IPS-18a (cell line): ENCODE measurements around the gene ANKS4B.
"Not testable (repeated sequence)": the region's sequence is repeated elsewhere in the genome, so short reads cannot be mapped to it uniquely, and the experiment has no call there.

ENCODE experiments used
- H3K27ac ChIP-seq: one replicate; pipeline ENCODE4 v1.5.1; 2013; ENCODE audit warnings: low read length
- H3K27me3 ChIP-seq: one replicate; pipeline ENCODE4 v1.6.1; 2013; ENCODE audit warnings: mild to moderate bottlenecking, low read length; ENCODE audit not compliant: control insufficient read depth, insufficient read depth
- H3K36me3 ChIP-seq: one replicate; pipeline ENCODE4 v1.6.1; 2013; ENCODE audit warnings: low read depth, low read length; ENCODE audit not compliant: control insufficient read depth
- H3K4me1 ChIP-seq: one replicate; pipeline ENCODE4 v1.6.1; 2013; ENCODE audit warnings: low read depth, low read length; ENCODE audit not compliant: control insufficient read depth
- H3K4me3 ChIP-seq: one replicate; pipeline ENCODE4 v1.5.1; 2013; ENCODE audit warnings: low read length
- H3K9ac ChIP-seq: one replicate; pipeline ENCODE4 v1.6.1; 2013; ENCODE audit warnings: mild to moderate bottlenecking, low read length, moderate library complexity
- H3K9me3 ChIP-seq: one replicate; pipeline ENCODE4 v1.6.1; 2013; ENCODE audit warnings: low read depth, low read length; ENCODE audit not compliant: control insufficient read depth

The ANKS4B gene

DNA sequence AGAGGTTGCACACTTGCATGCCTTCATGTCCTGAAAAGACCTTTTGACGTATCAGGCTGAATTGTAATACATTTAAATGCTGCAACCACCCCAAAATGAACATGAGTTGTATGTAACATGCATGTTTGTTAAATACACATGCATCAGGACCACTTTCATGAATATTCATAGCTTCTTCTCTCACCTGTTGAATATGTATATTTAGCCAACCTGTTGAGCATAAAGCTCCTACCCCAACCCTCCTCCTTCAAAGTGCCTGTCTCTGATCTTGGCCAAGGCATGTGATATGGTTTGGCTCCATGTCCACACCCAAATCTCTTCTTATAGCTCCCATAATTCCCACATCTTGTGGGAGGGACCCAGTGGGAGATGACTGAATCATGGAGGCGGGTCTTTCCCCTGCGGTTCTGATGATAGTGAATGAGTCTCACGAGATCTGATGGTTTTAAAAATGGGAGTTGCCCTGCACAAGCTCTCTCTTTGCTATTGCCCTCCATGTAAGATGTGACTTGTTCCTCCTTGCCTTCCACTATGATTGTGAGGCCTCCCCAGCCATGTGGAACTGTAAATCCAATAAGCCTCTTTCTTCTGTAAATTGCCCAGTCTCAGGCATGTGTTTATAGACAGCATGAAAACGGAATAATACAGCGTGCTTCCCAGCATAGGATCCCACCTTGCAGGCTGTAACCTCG is 48.3 kb downstream of the ANKS4B start:
- Histone ChIP-seq H3K9ac (no peak overlapping the region), H3K9me3 (no peaks in the 10 kb centered on the region), H3K27ac (no peak overlapping the region), H3K4me3 (no peak overlapping the region), H3K27me3 (peaks cover 31% of the 10 kb centered on the region), H3K4me1 (no peaks in the 10 kb centered on the region), H3K36me3 (no peaks in the 10 kb centered on the region)

- no peaks in the 10 kb centered on the region for H3K36me3 ChIP-seq
- H3K9ac ChIP-seq: peak overlapping the region; percentile 45
- H3K27me3 ChIP-seq: peaks cover 16% of the 10 kb centered on the region
- H3K27ac ChIP-seq: no peak overlapping the region
- peaks cover 10% of the 10 kb centered on the region for H3K4me1 ChIP-seq
- H3K9me3 ChIP-seq: no peaks in the 10 kb centered on the region
- peak overlapping the region; percentile 72 for H3K4me3 ChIP-seq
These were observed 50.2 kb downstream of the ANKS4B start for GRCh38 chr16:21283521-21284289.

DNA sequence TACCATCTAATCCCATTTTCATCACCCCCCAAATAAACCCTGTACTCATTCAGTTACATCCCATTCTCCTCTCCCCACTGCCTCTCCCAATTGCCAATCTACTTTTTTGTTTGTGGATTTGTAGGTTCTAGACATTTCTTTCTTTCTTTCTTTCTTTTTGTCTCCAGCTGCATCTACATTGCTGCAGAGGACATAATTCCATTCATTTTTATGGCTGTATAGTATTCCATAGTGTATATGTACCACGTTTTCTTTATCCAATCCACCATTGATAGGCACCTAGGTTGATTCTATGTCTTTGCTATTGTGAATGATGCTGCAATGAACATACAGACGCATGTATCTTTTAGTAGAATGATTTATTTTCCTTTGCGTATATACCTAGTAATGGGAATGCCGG is 50.9 kb downstream of the ANKS4B start:
- Histone ChIP-seq H3K4me1 (peaks cover 10% of the 10 kb centered on the region), H3K4me3 (peak overlapping the region; percentile 72), H3K27me3 (peaks cover 9% of the 10 kb centered on the region), H3K9me3 (peaks cover 6% of the 10 kb centered on the region), H3K36me3 (no peaks in the 10 kb centered on the region), H3K27ac (no peak overlapping the region), H3K9ac (no peak overlapping the region)

DNA sequence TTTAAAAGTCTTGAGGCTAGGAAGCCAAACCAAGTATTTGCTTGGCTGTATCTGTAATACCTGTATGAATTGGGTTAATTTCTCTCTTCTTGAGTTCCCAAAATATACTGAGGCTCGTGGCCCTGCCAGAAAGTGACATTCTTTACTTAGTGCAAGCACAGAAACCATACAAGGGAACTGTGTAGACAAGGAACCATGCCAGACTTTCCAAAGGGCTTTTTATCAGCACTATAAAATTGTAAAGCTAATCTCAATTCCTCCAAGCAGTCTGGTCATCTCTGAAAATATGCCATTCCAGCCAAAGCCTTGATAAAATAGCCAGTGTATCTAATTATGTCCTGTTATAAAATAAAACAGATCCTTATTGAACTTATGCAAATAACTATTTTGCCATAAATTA is 51.8 kb downstream of the ANKS4B start:
- Histone ChIP-seq H3K4me1 (peaks cover 10% of the 10 kb centered on the region), H3K27me3 (peaks cover 8% of the 10 kb centered on the region), H3K9me3 (peaks cover 10% of the 10 kb centered on the region), H3K36me3 (no peaks in the 10 kb centered on the region), H3K4me3 (no peak overlapping the region), H3K9ac (no peak overlapping the region), H3K27ac (no peak overlapping the region)

GRCh38 chr16:21289789-21290188 is 56.3 kb downstream of the ANKS4B start:
- not testable (repeated sequence) for H3K4me3 ChIP-seq, H3K4me1 ChIP-seq, H3K9ac ChIP-seq, H3K36me3 ChIP-seq, H3K27me3 ChIP-seq, H3K27ac ChIP-seq
- peaks cover 10% of the 10 kb centered on the region for H3K9me3 ChIP-seq

- H3K9me3 ChIP-seq: no peaks in the 10 kb centered on the region
- no peak overlapping the region for H3K27ac ChIP-seq
- no peaks in the 10 kb centered on the region for H3K36me3 ChIP-seq
- H3K9ac ChIP-seq: no peak overlapping the region
- H3K27me3 ChIP-seq: peaks cover 47% of the 10 kb centered on the region
- H3K4me1 ChIP-seq: peaks cover 8% of the 10 kb centered on the region
- peak overlapping the region; percentile 58 for H3K4me3 ChIP-seq
These were observed 67.0 kb downstream of the ANKS4B start for GRCh38 chr16:21300309-21301167.

GRCh38 chr16:21301168-21301894 is 67.8 kb downstream of the ANKS4B start:
- no peak overlapping the region for H3K9ac ChIP-seq
- peak overlapping the region; percentile 58 for H3K4me3 ChIP-seq
- H3K27ac ChIP-seq: no peak overlapping the region
- H3K27me3 ChIP-seq: peaks cover 55% of the 10 kb centered on the region
- H3K36me3 ChIP-seq: no peaks in the 10 kb centered on the region
- peaks cover 8% of the 10 kb centered on the region for H3K4me1 ChIP-seq
- no peaks in the 10 kb centered on the region for H3K9me3 ChIP-seq

DNA sequence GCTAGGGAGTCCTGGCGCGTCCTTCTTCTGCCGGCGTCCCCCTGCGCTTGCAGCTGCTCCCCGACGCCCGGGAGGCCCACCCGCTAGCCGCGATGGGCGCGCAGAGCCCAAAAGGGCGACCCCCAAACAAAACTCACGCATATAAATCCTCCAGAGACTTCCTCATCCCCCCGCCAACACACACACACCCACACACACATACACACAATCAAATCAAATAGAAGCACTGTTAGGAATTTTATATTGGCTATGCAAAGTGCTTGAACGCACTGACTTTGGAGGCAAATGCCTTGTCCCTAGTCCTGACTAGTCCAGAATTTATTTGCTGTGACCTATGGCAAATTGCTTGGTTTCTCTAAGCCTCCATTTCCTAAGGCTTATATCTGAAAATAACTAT is 68.4 kb downstream of the ANKS4B start:
- peaks cover 55% of the 10 kb centered on the region for H3K27me3 ChIP-seq
- peaks cover 8% of the 10 kb centered on the region for H3K4me1 ChIP-seq
- H3K4me3 ChIP-seq: peak overlapping the region; percentile 58
- H3K9ac ChIP-seq: no peak overlapping the region
- no peaks in the 10 kb centered on the region for H3K36me3 ChIP-seq
- H3K27ac ChIP-seq: no peak overlapping the region
- H3K9me3 ChIP-seq: no peaks in the 10 kb centered on the region

DNA sequence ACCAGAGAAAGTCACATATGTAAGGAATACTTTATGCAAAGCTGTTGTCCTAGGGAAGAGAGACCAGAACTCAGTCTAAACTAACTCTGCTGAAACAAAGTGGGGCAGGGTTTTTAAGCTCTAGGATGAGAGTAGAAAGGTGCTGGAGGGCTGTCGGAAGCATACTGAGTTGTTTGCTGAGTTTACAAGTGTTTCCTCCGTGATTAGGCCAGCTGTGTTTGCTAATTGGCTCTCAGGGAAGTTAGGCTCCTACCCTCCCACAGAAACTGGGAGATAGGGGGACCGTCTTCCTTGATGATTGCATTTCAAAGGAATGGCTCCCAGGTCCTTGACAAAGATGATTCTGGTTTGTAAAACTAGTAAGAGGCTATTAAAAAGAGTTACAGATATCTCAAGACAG is 69.0 kb downstream of the ANKS4B start:
- no peak overlapping the region for H3K9ac ChIP-seq
- no peaks in the 10 kb centered on the region for H3K9me3 ChIP-seq
- H3K27ac ChIP-seq: no peak overlapping the region
- H3K36me3 ChIP-seq: no peaks in the 10 kb centered on the region
- H3K4me1 ChIP-seq: peaks cover 8% of the 10 kb centered on the region
- peak overlapping the region; percentile 58 for H3K4me3 ChIP-seq
- H3K27me3 ChIP-seq: peaks cover 55% of the 10 kb centered on the region

DNA sequence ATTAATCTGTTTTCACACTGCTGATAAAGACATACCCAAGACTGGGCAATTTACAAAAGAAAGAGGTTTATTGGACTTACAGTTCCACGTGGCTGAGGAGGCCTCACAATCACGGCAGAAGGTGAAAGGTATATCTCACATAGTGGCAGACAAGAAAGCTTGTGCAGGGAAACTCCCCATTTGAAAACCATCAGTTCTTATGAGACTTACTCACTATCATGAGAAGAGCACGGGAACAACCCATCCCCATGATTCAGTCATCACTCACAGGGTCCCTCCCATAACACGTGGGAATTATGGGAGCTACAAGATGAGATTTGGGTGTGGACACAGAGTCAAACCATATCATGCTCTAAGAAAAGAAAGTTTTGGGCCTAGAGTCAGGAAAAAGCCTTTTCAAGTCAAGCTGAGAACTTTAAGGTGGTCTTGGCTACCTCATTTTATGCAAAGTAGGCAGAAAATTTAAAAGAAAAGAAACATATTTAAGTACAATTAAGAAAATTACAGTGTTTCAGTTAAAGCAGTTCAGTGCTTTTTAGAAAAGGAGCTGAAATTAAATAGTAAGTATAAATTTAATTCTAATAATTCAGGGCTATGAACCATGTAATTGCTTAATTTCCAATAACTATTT is 69.5 kb downstream of the ANKS4B start:
- H3K4me3 ChIP-seq: no peak overlapping the region
- H3K27me3 ChIP-seq: peaks cover 55% of the 10 kb centered on the region
- H3K9ac ChIP-seq: no peak overlapping the region
- H3K27ac ChIP-seq: no peak overlapping the region
- no peaks in the 10 kb centered on the region for H3K9me3 ChIP-seq
- H3K4me1 ChIP-seq: peaks cover 8% of the 10 kb centered on the region
- no peaks in the 10 kb centered on the region for H3K36me3 ChIP-seq
